HG02938 (cell line): ENCODE measurements around the gene AGPAT4.
"Not testable (repeated sequence)": the region's sequence is repeated elsewhere in the genome, so short reads cannot be mapped to it uniquely, and the experiment has no call there.

Experiments used
- ATAC-seq: cut with Tn5 transposase; IDR thresholded peaks from one replicate; pipeline ENCODE4 v1.9.1; 2021; ENCODE audit warnings: mild to moderate bottlenecking, moderate library complexity; ENCODE audit not compliant: unreplicated experiment

Gene AGPAT4

DNA sequence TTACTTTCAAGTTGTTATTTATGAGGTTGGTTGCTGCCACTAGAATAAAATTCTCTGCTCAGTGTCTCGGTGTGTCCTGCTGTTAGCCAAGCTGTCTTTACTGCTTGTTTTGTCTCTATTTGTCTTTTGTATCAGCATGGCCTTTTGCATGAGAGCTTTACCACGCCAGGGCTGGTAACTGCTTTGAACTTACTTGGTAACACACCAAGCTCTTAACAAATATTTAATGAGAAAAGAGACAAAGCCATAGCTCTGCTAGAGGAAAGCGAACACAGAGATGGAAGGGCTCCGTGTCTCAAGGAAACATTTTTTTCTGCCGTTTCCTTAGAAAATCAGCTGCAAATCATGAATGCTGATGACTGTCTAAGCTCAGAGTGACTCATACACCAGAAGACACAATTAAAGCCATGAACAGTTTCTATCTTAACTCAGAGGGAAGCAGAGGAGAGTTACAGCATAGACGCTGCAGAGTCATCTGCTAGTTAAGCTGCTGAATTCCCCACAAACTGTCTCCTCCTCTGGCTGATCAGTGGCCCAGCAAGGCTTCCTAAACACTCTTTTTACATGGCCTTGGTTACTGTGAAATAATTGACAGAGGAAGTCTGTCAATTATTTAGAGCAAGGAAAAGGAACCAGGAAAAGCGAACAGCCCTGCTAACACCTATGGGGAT is 44.8 kb downstream of the AGPAT4 start:
- ATAC-seq = no peak

DNA sequence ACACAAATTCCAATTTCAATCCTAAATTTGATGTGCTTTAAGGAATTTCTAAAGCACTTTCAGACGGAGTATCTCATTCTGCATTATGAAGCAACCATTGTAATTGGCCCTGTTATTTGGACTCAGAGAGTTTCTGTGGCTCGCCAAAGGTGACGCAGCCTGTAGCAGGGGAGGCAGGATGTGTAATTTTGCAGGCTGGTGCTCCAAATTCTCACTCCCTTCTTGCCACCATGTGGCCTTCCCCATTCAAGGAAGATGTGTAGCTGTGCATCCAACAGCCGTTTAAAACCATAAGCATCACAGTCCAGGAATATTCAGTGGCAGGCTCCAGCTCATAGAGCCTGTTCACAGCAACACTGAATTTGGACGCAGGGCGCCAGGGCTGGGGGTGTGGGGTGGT is 45.8 kb downstream of the AGPAT4 start:
- ATAC-seq = no peak

DNA sequence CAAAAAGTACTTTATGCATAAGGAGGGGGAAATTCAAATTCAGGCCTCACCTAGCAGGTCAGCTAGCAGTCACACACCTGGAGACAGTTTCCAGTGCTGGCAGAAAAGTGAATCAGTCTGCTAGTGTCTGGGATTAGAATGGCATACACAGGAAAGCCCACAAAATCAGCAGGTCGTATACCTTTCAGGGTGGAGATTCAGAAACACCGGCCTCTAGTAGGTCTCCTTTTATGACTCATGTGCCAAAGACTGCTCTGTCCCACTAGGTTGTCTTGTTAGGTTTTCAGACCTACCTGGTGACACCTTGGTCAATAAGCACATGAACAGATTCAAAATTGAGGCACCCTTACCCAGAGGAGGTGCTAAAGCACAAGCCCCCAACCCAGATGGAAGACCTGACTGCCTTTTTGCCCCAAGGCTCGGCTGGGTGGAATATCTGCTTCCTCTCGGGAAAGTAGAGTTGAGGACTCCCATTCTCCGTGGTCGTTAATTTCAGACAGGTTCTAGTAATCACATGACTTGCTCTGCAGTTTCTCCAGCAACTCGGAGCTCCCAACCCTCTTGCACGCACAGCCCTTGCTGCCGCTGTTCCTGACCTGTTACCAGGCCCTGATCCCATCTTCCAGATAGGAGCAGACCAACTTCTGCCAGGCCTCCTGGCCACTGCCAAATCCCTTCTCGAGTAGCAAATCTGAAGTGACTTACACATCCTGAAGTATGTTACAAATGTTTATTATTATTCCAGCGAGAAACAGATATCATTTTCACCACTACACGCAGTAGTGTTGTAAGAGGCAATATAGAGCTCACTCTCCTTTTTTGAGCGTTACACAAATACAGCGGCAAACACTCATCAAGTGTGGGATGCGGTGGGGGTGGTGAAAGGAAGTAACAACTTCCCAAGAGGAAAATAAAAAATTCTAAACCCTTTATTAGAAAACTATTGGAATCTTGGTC is 46.6 kb downstream of the AGPAT4 start:
- ATAC-seq = no peak

GRCh38 chr6:161226009-161226964 is 47.6 kb downstream of the AGPAT4 start:
- peak; percentile 41 for ATAC-seq

DNA sequence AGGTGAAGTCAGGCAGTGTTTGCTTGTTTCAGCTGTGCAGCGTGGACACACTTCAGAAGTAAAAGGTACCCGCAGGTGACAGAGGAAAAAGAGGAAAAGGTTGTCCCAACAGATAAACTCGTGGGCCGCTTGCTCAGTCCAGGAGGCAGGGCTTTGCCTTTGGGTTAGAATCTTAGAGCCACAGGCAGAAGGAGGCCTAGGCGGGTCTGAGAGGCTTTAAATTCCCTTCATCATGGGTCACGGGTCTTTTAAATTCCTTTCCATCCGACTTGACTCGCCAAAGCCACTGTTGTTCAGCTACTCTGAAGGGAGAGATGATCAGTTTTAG is 48.2 kb downstream of the AGPAT4 start:
- ATAC-seq = no peak

- not testable (repeated sequence) for ATAC-seq
Measured at GRCh38 chr6:161224951-161225680, 48.7 kb downstream of the AGPAT4 start.

GRCh38 chr6:161223646-161224045 is 50.2 kb downstream of the AGPAT4 start:
- ATAC-seq = no peak

DNA sequence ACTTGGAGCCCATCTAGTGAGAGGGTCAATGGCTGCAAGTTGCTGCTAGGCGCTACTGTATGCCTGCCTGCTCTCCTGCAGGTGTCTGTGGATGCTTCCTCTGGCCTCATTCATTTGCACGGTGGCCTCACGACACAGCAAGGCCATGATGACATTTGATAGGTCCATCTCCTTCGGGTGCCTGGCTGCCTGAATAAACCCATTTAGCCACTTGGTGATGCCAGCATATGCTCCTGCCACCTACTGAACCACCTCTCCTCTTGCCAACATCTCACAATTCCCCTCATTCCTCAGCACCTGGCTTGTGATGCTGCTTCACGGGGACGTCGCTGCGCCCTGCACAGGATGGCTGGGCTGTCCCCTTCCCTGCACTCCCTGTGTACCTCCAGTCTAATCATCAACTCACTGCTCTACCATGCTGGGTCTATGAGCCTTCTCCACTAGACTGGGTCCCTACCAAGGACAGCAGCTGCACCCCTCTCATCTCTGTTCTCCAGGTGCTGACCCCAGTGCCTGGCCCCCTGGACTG is 51.1 kb downstream of the AGPAT4 start:
- no peak for ATAC-seq

DNA sequence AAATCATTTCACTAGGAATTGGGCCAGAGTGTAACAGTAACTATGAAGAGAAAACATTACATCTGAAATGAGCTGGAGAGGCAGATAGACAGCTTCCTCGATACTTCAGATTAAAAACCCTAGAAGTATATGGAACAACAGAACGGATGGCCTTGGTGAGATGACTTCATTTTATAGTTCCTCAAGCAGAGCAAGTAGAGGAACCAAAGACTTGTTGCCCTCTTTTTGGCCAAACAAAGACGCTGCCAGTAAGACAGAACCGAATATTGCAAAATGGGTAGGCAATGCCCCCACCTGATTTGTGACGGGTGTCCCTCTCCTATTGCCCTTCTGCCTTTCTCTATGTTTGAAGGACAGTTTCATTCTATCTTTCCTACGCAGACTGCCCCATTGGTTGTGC is 53.5 kb downstream of the AGPAT4 start:
- no peak for ATAC-seq

GRCh38 chr6:161219680-161220079 is 54.2 kb downstream of the AGPAT4 start:
- no peak for ATAC-seq

- ATAC-seq = no peak
Measured at GRCh38 chr6:161218222-161218621, 55.6 kb downstream of the AGPAT4 start.

DNA sequence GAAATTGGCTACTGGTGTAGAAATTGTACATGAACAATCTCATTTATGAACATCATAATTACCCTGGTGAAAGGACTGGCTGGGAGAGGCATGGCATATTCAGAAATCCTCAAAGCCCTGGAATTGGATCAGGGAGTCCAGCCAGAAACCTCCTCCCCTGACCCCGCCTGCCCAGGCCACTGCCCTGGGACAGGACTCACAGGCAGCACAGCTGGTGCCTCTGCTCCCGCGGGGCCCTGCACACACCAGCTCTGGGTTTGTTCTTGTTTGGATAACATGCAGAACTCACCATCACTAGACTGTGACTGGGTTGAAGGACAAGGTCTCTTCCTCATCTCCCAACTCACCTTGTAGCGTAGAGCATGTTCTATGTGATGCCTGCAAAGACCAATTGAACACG is 56.2 kb downstream of the AGPAT4 start:
- ATAC-seq = no peak

GRCh38 chr6:161216616-161217205 is 57.1 kb downstream of the AGPAT4 start:
- no peak for ATAC-seq

- no peak for ATAC-seq
Measured at GRCh38 chr6:161215876-161216615, 57.8 kb downstream of the AGPAT4 start.

DNA sequence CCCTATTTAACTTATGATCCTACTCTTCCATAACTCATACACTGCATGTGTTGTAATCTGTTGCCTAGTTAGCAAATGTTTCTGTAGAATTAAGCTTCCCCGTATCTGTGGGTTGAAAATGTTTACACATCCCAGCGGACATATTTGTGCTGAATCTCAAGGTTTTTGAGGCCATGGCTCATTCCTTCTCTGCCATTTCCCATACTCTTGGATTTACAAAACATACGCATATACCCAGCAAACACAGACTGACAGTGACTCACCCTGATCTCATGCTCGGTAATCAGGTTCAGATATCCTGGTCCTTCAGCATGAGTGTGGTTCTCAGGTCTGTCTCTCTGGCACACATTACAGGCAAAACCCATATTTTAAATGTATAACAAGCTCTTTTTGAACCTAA is 58.7 kb downstream of the AGPAT4 start:
- no peak for ATAC-seq

- no peak for ATAC-seq
Measured at GRCh38 chr6:161214722-161215121, 59.1 kb downstream of the AGPAT4 start.

- no peak for ATAC-seq
Measured at GRCh38 chr6:161212902-161213301, 61.0 kb downstream of the AGPAT4 start.

- no peak for ATAC-seq
Measured at GRCh38 chr6:161211380-161212035, 62.4 kb downstream of the AGPAT4 start.

DNA sequence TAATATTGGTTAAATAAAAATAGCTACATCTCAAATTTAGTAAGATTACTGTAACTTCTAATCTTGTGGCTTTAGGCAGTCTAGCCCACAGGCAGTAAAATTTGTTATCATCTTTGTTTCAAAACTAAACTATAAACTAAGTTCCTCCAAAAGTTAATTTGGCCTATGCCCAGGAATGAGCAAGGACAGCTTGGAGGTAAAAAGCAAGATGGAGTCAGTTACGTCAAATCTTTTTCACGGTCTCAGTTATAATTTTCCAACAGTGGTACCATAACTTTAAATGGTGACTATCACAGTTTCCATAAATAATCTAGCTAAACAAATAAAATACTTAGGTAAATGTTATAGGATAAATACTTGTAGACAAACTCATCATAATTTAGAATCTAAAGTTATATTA is 63.0 kb downstream of the AGPAT4 start:
- no peak for ATAC-seq
